Epithelial cell of esophagus (primary cell): ENCODE measurements around the gene DNAH14.
A peak's percentile ranks its signal among the peaks of the same experiment; 100 is the strongest.

ENCODE experiments used
- DNase-seq: peaks from one replicate; pipeline ENCODE4 v3.0.0; 2010; ENCODE audit warnings: low read depth
- H3K4me3 ChIP-seq: 2 replicates; pipeline ENCODE4 v1.5.1; 2011; ENCODE audit warnings: mild to moderate bottlenecking, low read length, control low read depth
- TF ChIP-seq, protein P1 (sequence below): IDR thresholded peaks from 2 replicates; pipeline ENCODE4 v1.5.1; 2011; ENCODE audit warnings: low read depth, mild to moderate bottlenecking, low read length, control low read depth, inconsistent platforms; ENCODE audit not compliant: insufficient read depth; ENCODE audit errors: missing control alignments

The DNAH14 gene

DNA sequence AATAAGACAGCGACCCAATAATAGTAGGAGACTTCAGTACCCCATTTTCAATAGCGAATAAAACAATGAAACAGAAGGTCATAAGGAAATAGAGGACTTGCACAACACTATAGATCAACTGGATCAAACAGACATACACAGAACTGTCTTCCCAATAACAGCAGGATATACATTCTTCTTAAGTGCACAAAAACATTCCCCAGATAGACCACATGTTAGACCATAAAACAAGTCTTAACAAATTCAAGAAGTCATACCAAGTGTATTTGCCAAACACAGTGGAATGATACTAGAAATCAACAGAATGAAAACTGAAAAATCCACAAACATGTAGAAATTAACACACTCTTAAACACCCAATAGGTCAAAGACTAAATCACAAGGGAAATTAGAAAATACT is 420.4 kb downstream of the DNAH14 start:
- TF ChIP-seq, protein P1, sequence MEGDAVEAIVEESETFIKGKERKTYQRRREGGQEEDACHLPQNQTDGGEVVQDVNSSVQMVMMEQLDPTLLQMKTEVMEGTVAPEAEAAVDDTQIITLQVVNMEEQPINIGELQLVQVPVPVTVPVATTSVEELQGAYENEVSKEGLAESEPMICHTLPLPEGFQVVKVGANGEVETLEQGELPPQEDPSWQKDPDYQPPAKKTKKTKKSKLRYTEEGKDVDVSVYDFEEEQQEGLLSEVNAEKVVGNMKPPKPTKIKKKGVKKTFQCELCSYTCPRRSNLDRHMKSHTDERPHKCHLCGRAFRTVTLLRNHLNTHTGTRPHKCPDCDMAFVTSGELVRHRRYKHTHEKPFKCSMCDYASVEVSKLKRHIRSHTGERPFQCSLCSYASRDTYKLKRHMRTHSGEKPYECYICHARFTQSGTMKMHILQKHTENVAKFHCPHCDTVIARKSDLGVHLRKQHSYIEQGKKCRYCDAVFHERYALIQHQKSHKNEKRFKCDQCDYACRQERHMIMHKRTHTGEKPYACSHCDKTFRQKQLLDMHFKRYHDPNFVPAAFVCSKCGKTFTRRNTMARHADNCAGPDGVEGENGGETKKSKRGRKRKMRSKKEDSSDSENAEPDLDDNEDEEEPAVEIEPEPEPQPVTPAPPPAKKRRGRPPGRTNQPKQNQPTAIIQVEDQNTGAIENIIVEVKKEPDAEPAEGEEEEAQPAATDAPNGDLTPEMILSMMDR: no peak
- DNase-seq: peak; percentile 79
- no peak overlapping the region for H3K4me3 ChIP-seq

DNA sequence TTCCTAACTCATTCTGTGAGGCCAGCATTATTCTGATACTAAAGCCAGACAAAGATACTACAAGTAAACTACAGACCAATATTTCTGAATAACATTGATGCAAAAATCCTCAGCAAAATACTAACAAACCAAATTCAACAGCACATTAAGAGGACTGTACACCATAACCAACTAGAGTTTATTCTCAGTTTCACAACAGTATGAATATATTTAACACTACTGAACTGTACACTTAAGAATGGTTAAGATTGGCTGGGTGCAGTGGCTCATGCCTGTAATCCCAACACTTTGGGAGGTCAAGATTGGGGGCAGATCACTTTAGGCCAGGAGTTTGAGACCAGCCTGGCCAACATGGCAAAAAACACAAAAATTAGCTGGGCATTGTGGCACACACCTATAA is 421.4 kb downstream of the DNAH14 start:
- DNase-seq: no peak
- TF ChIP-seq, protein P1: no peak
- H3K4me3 ChIP-seq: no peak overlapping the region

DNA sequence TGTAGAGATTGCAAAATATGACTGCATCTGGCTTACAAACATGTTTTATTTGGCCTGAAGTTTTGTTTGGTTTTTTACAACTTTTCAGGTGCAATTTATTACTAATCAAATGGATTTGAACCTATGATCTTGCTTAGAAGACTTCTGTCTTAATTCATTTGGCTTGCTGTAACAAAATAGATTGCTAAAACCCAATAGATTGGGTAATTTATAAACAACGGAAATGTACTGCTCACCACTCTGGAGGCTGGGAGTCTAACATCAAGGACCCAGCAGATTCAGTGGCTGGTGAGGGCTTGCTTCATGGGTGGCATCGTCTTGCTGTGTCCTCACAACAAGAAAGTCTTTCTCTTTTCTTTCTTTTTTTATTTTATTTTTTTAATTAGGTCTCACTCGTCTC is 425.4 kb downstream of the DNAH14 start:
- TF ChIP-seq, protein P1: no peak
- no peak for DNase-seq
- no peak overlapping the region for H3K4me3 ChIP-seq

DNA sequence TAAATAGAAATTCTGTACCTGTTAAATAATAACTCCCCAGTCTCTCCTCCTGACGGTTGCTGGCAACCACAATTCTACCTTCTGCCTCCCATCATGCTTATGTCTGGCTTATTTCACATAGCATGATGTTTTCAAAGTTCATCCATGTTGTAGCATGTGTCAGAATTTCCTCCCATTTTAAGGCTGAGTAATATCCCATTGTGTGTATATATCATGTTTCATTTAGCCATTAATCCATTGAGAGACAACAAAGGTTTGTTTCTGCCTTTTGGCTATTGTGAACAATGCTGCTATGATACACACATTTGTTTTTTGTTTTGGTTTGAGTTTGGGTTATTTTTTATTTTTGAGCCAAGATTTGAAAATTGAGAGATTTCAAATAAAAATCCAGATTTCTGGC is 426.4 kb downstream of the DNAH14 start:
- DNase-seq: peak; percentile 20
- no peak overlapping the region for H3K4me3 ChIP-seq
- TF ChIP-seq, protein P1: no peak

DNA sequence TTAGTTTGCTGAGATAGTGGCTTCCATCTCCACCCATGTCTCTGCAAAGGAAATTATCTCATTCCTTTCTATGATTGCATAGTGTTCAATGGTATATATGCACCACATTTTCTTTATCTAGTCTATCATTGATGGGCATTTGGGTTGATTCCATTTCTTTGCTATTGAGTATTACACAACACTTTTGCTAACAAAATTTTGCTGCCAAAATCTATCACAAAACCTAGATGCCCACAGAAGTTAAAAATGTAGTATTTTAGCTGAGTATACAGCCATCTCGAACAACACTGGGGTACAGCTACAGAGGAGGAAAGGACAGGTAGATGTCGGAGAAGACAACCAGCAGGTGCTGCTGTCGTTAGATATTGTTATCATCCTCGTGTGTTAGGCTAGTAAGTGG is 430.6 kb downstream of the DNAH14 start:
- H3K4me3 ChIP-seq: no peak overlapping the region
- TF ChIP-seq, protein P1: no peak
- DNase-seq: no peak

DNA sequence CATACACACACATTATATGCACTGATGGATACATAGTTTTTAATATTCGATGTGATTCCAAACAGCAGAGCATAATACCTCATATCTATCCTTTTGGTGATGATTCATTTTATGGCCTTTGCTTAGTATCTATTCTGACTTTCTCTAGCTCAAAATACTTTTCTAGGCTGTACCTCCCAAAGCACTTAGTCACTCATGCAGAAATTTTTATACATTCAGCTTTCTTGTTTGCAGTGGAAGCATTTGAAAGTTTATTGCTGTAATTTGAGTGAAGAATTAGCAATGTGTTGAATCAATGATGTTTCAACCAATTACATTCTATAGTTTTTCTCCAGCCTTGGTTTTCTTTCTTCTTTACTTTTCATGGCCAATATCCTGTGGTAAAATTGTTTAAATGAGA is 431.7 kb downstream of the DNAH14 start:
- TF ChIP-seq, protein P1: no peak
- DNase-seq: no peak
- H3K4me3 ChIP-seq: no peak overlapping the region

DNA sequence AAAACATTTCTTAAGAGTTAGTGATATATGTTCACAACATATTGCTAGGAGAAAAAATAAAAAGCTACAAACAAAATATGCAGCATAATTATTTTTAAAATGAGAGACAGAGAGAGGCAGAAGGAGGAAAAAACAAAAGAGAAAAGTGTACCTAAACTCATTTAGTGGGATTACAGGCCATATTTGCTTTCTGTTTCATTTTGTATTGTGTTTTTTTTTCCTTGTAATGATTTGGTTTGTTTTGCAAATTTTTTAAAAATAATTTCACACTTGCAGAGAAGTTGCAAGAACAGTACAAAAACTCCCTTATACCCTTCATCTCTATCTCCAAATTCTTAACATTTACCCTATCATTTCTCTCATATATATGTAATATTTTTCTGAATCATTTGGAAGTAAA is 433.3 kb downstream of the DNAH14 start:
- TF ChIP-seq, protein P1: no peak
- no peak for DNase-seq

More for the DNA sequence above, 433.3 kb downstream of the DNAH14 start:
- H3K4me3 ChIP-seq: no peak overlapping the region
